OCI-LY1 (cell line): Measurements from ENCODE around the gene TMEM63B.

Experiments
- EZH2 ChIP-seq: fragments of 200-600 bp; sonication (generic), shearing (Covaris generic); IDR thresholded peaks from 2 replicates; pipeline ENCODE4 v1.8.0; 2017; ENCODE audit warnings: borderline replicate concordance, mixed run types, mild to moderate bottlenecking, antibody characterized with exemption, low read length, moderate library complexity, mixed read lengths
- TF ChIP-seq, protein P1 (sequence below): fragments of 200-600 bp; sonication (generic), shearing (Covaris generic); IDR thresholded peaks from 2 replicates; pipeline ENCODE4 v1.5.1; 2017; ENCODE audit warnings: mild to moderate bottlenecking, antibody characterized with exemption, low read length, moderate library complexity, mixed read lengths

DNA sequence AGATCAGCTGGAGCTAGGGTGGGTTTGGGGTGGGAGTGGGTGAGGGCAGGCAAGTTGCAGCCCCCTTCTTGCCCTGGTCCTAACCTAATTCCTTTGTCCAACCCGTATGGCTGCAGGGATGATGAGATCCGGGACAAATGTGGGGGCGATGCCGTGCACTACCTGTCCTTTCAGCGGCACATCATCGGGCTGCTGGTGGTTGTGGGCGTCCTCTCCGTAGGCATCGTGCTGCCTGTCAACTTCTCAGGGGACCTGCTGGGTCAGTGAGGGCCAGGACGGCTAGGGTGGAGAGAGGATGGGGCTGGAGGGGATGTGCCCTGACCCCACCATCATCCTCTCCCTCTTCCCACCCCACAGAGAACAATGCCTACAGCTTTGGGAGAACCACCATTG is 12.0 kb downstream of the TMEM63B start:
- TF ChIP-seq, protein P1, sequence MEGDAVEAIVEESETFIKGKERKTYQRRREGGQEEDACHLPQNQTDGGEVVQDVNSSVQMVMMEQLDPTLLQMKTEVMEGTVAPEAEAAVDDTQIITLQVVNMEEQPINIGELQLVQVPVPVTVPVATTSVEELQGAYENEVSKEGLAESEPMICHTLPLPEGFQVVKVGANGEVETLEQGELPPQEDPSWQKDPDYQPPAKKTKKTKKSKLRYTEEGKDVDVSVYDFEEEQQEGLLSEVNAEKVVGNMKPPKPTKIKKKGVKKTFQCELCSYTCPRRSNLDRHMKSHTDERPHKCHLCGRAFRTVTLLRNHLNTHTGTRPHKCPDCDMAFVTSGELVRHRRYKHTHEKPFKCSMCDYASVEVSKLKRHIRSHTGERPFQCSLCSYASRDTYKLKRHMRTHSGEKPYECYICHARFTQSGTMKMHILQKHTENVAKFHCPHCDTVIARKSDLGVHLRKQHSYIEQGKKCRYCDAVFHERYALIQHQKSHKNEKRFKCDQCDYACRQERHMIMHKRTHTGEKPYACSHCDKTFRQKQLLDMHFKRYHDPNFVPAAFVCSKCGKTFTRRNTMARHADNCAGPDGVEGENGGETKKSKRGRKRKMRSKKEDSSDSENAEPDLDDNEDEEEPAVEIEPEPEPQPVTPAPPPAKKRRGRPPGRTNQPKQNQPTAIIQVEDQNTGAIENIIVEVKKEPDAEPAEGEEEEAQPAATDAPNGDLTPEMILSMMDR, result no peak
- no peak for TF ChIP-seq EZH2
